Testis (tissue), 2 donors: Measurements from ENCODE around the gene TEDDM1.

Source experiments
- CTCF ChIP-seq, 3 experiments: fragments of 450-650 bp in 2 of 3; fragments of 200-600 bp in 1 of 3; sonication (generic) in 1 of 3; IDR thresholded peaks; one replicate each; pipeline ENCODE4 v1.5.1; 2016 to 2019; ENCODE audit warnings: antibody characterized with exemption in 3 of 3, mild to moderate bottlenecking in 2 of 3, moderate library complexity in 1 of 3
- POLR2A ChIP-seq: fragments of 450-650 bp; IDR thresholded peaks from one replicate; pipeline ENCODE4 v1.6.1; 2017; ENCODE audit warnings: antibody characterized with exemption, mild to moderate bottlenecking, moderate library complexity

- no peak for TF ChIP-seq CTCF (IDR thresholded peaks at IDR 0.05)
- TF ChIP-seq POLR2A = no peak
Measured at GRCh38 chr1:182442333-182442732, 41.9 kb upstream of the TEDDM1 start.
